VCaP (cell line): ENCODE results near the gene DIP2B.

ENCODE experiments used
- H3K27ac ChIP-seq: fragments of 450-650 bp; 2 replicates; pipeline ENCODE4 v1.5.1; 2017
- CTCF ChIP-seq: fragments of 450-650 bp; conservative IDR thresholded peaks from 2 replicates; pipeline ENCODE4 v1.5.1; 2017; ENCODE audit warnings: mild to moderate bottlenecking, moderate library complexity

The DIP2B gene

GRCh38 chr12:50685641-50686040, 180.9 kb downstream of the DIP2B start:
- TF ChIP-seq CTCF: no peak
- no peak overlapping the region for H3K27ac ChIP-seq

- no peak overlapping the region for H3K27ac ChIP-seq
- TF ChIP-seq CTCF: no peak
These were observed 181.6 kb downstream of the DIP2B start for GRCh38 chr12:50686406-50686805.

- H3K27ac ChIP-seq: no peak overlapping the region
- no peak for TF ChIP-seq CTCF
These were observed 182.2 kb downstream of the DIP2B start for GRCh38 chr12:50686976-50687375.

- no peak for TF ChIP-seq CTCF
- no peak overlapping the region for H3K27ac ChIP-seq
These were observed 184.7 kb downstream of the DIP2B start for GRCh38 chr12:50689437-50689836.

GRCh38 chr12:50690925-50691324, 186.1 kb downstream of the DIP2B start:
- H3K27ac ChIP-seq: no peak overlapping the region
- no peak for TF ChIP-seq CTCF

- TF ChIP-seq CTCF: no peak
- H3K27ac ChIP-seq: no peak overlapping the region
These were observed 191.2 kb downstream of the DIP2B start for GRCh38 chr12:50695961-50696360.

GRCh38 chr12:50696931-50697330, 192.1 kb downstream of the DIP2B start:
- H3K27ac ChIP-seq: no peak overlapping the region
- TF ChIP-seq CTCF: no peak

GRCh38 chr12:50699154-50699553, 194.4 kb downstream of the DIP2B start:
- peak overlapping the region; percentile 15; the same call in 1 of the 2 replicates for H3K27ac ChIP-seq
- TF ChIP-seq CTCF: no peak
